K562 (cell line): Measurements from ENCODE around the gene KNSTRN. TPM values are rescaled to one million over a fixed set of nuclear protein-coding genes. Genes with fewer than 3 reads are reported as not detected.
A peak's percentile ranks its signal among the peaks of the same experiment; 100 is the strongest.

Source experiments
- ATAC-seq: fragments of 200-7000 bp; cut with Tn5 transposase; 3 replicates; pipeline ENCODE4 v1.9.1; 2020; ENCODE audit warnings: moderate library complexity
- BruUV-seq: library from RNA; stranded (reverse); fragments of 400-500 nt; replicated peaks from 2 replicates; lab custom pipeline; 2021; lab: Mats Ljungman, UMichigan
- CTCF ChIA-PET: fragments of 300-600 bp; formaldehyde crosslinking; extraction: SDS; loops from one replicate; lab custom pipeline; 2021; ENCODE audit warnings: low intra/inter-chr PET ratio; lab: Yijun Ruan, JAX
- POLR2A ChIA-PET: fragments of 300-600, 350-650 bp; sonication (Branson Sonifier 250); formaldehyde crosslinking; extraction: SDS; loops from one replicate; lab custom pipeline; 2021; ENCODE audit warnings: antibody characterized with exemption, inconsistent platforms; lab: Yijun Ruan, JAX
- DNase-seq, 4 experiments: peaks; one replicate each; pipeline versions ENCODE4 v3.0.0 to v3.0.0-alpha.2; 2011 to 2018; ENCODE audit warnings: low spot score in 3 of 4, mixed read lengths in 3 of 4; ENCODE audit errors: extremely low read depth in 1 of 4
- FAIRE-seq: peaks from 2 replicates; lab custom pipeline; 2011; peaks lifted over from hg19 to GRCh38; lab: Jason Lieb, UNC
- H2AFZ ChIP-seq: 2 replicates; pipeline ENCODE4 v1.6.0; 2011; ENCODE audit warnings: low read depth, low read length, control low read depth, inconsistent platforms
- H3K27ac ChIP-seq: fragments of 200-600 bp; 3 replicates; pipeline ENCODE4 v1.8.0; 2011; ENCODE audit warnings: low read depth, mild to moderate bottlenecking, control low read depth, inconsistent platforms, low read length, moderate library complexity, mixed read lengths; ENCODE audit errors: extremely low read depth
- H3K27me3 ChIP-seq, 2 experiments: fragments of 300-600 bp in 1 of 2; 2 replicates in 1 of 2; 3 replicates in 1 of 2; pipeline versions ENCODE4 v1.6.0 to v1.8.0; 2011; ENCODE audit warnings: inconsistent platforms in 2 of 2, low read length in 2 of 2, mild to moderate bottlenecking in 1 of 2, mixed read lengths in 1 of 2, moderate library complexity in 1 of 2; ENCODE audit not compliant: control insufficient read depth in 2 of 2, insufficient read depth in 2 of 2
- H3K36me3 ChIP-seq: fragments of 300-600 bp; 3 replicates; pipeline ENCODE4 v1.8.0; 2011; ENCODE audit warnings: mild to moderate bottlenecking, low read length, inconsistent platforms; ENCODE audit not compliant: control insufficient read depth, insufficient read depth
- H3K4me1 ChIP-seq, 2 experiments: fragments of 200-600 bp in 1 of 2; replicated peaks in 1 of 2; 2 replicates in 1 of 2; 3 replicates in 1 of 2; pipeline versions ENCODE4 v1.5.1 to v1.8.0; 2011; ENCODE audit warnings: inconsistent platforms in 2 of 2, low read length in 2 of 2, mild to moderate bottlenecking in 1 of 2, mixed read lengths in 1 of 2, moderate library complexity in 1 of 2; ENCODE audit not compliant: control insufficient read depth in 2 of 2, insufficient read depth in 2 of 2
- H3K4me2 ChIP-seq: 2 replicates; pipeline ENCODE4 v1.6.1; 2011; ENCODE audit warnings: low read length, control low read depth, inconsistent platforms, mixed read lengths; ENCODE audit not compliant: insufficient read depth
- H3K4me3 ChIP-seq: fragments of 200-600 bp; sonication (generic), shearing (Covaris generic); 2 replicates; pipeline ENCODE4 v1.5.1; 2016; ENCODE audit warnings: control low read depth, inconsistent platforms
- H3K79me2 ChIP-seq: fragments of 200-600 bp; 3 replicates; pipeline ENCODE4 v1.8.0; 2011; ENCODE audit warnings: low read length, inconsistent platforms; ENCODE audit not compliant: control insufficient read depth, insufficient read depth
- H3K9ac ChIP-seq, 2 experiments: 2 replicates each; pipeline versions ENCODE4 v1.6.0 to v1.6.1; 2011; ENCODE audit warnings: low read depth in 2 of 2, low read length in 2 of 2, control low read depth in 1 of 2, inconsistent platforms in 1 of 2, mild to moderate bottlenecking in 1 of 2, mixed read lengths in 1 of 2; ENCODE audit not compliant: insufficient read depth in 1 of 2
- H3K9me1 ChIP-seq: one replicate; pipeline ENCODE4 v1.6.0; 2011; ENCODE audit warnings: inconsistent platforms, mild to moderate bottlenecking, low read length, moderate library complexity; ENCODE audit not compliant: control insufficient read depth, insufficient read depth
- H3K9me3 ChIP-seq: replicated peaks from 2 replicates; pipeline ENCODE4 v1.5.1; 2011; ENCODE audit warnings: low read depth, low read length, inconsistent platforms; ENCODE audit not compliant: control insufficient read depth, insufficient read depth
- H4K20me1 ChIP-seq: replicated peaks from 2 replicates; pipeline ENCODE4 v1.6.1; 2011; ENCODE audit warnings: low read length, inconsistent platforms, mixed read lengths; ENCODE audit not compliant: control insufficient read depth, insufficient read depth
- CTCF ChIP-seq, 3 experiments: IDR thresholded peaks in 2 of 3; conservative IDR thresholded peaks in 1 of 3; 2 replicates each; pipeline ENCODE4 v1.5.1; 2011 to 2012; ENCODE audit warnings: low read length in 3 of 3, mild to moderate bottlenecking in 3 of 3, control low read depth in 2 of 3, improper control_type of control experiment in 1 of 3, inconsistent platforms in 1 of 3, low read depth in 1 of 3, mixed read lengths in 1 of 3, moderate library complexity in 1 of 3; ENCODE audit not compliant: insufficient read depth in 2 of 3
- CXXC5 ChIP-seq: fragments of 250-450 bp; sonication (Bioruptor Pico); IDR thresholded peaks from 2 replicates; pipeline ENCODE4 v1.8.0; 2022; ENCODE audit warnings: inconsistent platforms, mild to moderate bottlenecking, moderate library complexity
- E2F1 ChIP-seq: sonication (generic); formaldehyde crosslinking; IDR thresholded peaks from 2 replicates; pipeline ENCODE4 v1.8.1; 2023; ENCODE audit warnings: mild to moderate bottlenecking, missing genetic modification reagents, moderate library complexity
- ELK3 ChIP-seq: fragments of 450-650 bp; formaldehyde crosslinking; IDR thresholded peaks from 2 replicates; pipeline ENCODE4 v1.4.0; 2020; ENCODE audit warnings: mild to moderate bottlenecking
- GTF2B ChIP-seq: IDR thresholded peaks from 2 replicates; pipeline ENCODE4 v1.6.1; 2011; ENCODE audit not compliant: insufficient read length; ENCODE audit errors: extremely low read depth
- JUND ChIP-seq, 2 experiments: IDR thresholded peaks; 2 replicates in 1 of 2; 3 replicates in 1 of 2; pipeline ENCODE4 v1.6.1; 2011; ENCODE audit warnings: borderline replicate concordance in 2 of 2, low read depth in 2 of 2, low read length in 2 of 2, improper control_type of control experiment in 1 of 2, missing biosample characterization in 1 of 2, missing genetic modification characterization in 1 of 2, missing genetic modification reagents in 1 of 2
- KAT8 ChIP-seq: fragments of 450-650 bp; IDR thresholded peaks from 2 replicates; pipeline ENCODE4 v1.6.1; 2016; ENCODE audit warnings: low read depth, mild to moderate bottlenecking
- KHSRP ChIP-seq: fragments of 450-650 bp; IDR thresholded peaks from 2 replicates; pipeline ENCODE4 v1.6.1; 2017
- KLF16 ChIP-seq: IDR thresholded peaks from 2 replicates; pipeline ENCODE4 v1.6.1; 2016; ENCODE audit warnings: antibody characterized with exemption
- MAFF ChIP-seq: IDR thresholded peaks from 2 replicates; pipeline ENCODE4 v1.6.1; 2012; ENCODE audit warnings: low read length, improper control_type of control experiment
- RAD21 ChIP-seq, 2 experiments: fragments of 250-450 bp in 1 of 2; fragments of 450-650 bp in 1 of 2; sonication (Bioruptor Pico) in 1 of 2; formaldehyde crosslinking in 1 of 2; IDR thresholded peaks in 1 of 2; conservative IDR thresholded peaks in 1 of 2; 2 replicates each; pipeline versions ENCODE4 v1.4.0 to v1.8.0; 2020 to 2022; ENCODE audit warnings: mild to moderate bottlenecking in 2 of 2, moderate library complexity in 1 of 2
- RCOR1 ChIP-seq, 2 experiments: IDR thresholded peaks; 2 replicates each; pipeline ENCODE4 v1.6.1; 2012; ENCODE audit warnings: low read depth in 2 of 2, low read length in 2 of 2, borderline replicate concordance in 1 of 2, improper control_type of control experiment in 1 of 2
- RFX7 ChIP-seq: fragments of 250-450 bp; sonication (Bioruptor Pico); IDR thresholded peaks from 2 replicates; pipeline ENCODE4 v1.5.1; 2021; ENCODE audit warnings: mild to moderate bottlenecking
- SMARCE1 ChIP-seq: fragments of 450-650 bp; IDR thresholded peaks from 2 replicates; pipeline ENCODE4 v1.7.1; 2016; ENCODE audit warnings: mild to moderate bottlenecking
- SNRNP70 ChIP-seq: fragments of 200-400 bp; formaldehyde crosslinking; optimal IDR thresholded peaks from 2 replicates; pipeline ENCODE3; 2017; ENCODE audit warnings: low read depth, low read length
- SRSF1 ChIP-seq: fragments of 200-400 bp; formaldehyde crosslinking; IDR thresholded peaks from 2 replicates; pipeline ENCODE4 v1.6.1; 2017; ENCODE audit warnings: mild to moderate bottlenecking, low read depth, low read length, moderate library complexity
- ZNF143 ChIP-seq: sonication (generic); formaldehyde crosslinking; IDR thresholded peaks from 2 replicates; pipeline ENCODE4 v1.9.0; 2022; ENCODE audit warnings: mild to moderate bottlenecking, missing genetic modification reagents
- ZNF830 ChIP-seq: fragments of 250-450 bp; sonication (Bioruptor Pico); IDR thresholded peaks from 2 replicates; pipeline ENCODE4 v1.5.0; 2021; ENCODE audit warnings: mild to moderate bottlenecking
- WGBS: fragments of 100-300 bp; shearing (Covaris generic); methylation state at CpG from one replicate; pipeline ENCODE4 v1.1.6; 2016; ENCODE audit warnings: low coverage, mixed read lengths; ENCODE audit not compliant: insufficient coverage; ENCODE audit errors: missing lambda C conversion rate; 5-methylcytosine and 5-hydroxymethylcytosine counted together
- in situ Hi-C: fragments of 300-500 bp; cut with MboI; formaldehyde crosslinking; loops from 4 replicates; pipeline ENCODE4 v1.15.0; 2018; ENCODE audit warnings: inconsistent platforms, mixed read lengths
- intact Hi-C: fragments of 100-400 bp; cut with micrococcal nuclease; formaldehyde crosslinking; loops from 2 replicates; pipeline ENCODE4 v1.14.2; 2022
- polyA plus RNA-seq, 8 experiments: library from polyadenylated mRNA; depleted of rRNA in 4 of 8; stranded (reverse) in 5 of 8; unstranded in 3 of 8; fragments of >200 nt; fragmentation: Nextera tagmentation in 2 of 8; fragmentation: Illumina TruSeq in 1 of 8; extraction: Ambion mirVana in 2 of 8; extraction: Trizol in 1 of 8; gene quantifications; 2 replicates each; pipeline versions ENCODE4 v1.2.1 to v1.2.3, GENCODE V29; 2011 to 2014; ENCODE audit warnings: inconsistent platforms in 1 of 8, missing spikeins in 1 of 8
- total RNA-seq, 7 experiments: library from RNA; depleted of rRNA in 6 of 7; stranded (reverse); fragments of >200 nt in 6 of 7; fragmentation: Illumina TruSeq in 2 of 7; extraction: Trizol in 2 of 7; gene quantifications; 2 replicates each; pipeline versions ENCODE4 v1.2.1 to v1.2.3, GENCODE V29; 2011 to 2021; ENCODE audit warnings: low replicate concordance in 1 of 7

KNSTRN gene
- total and polyA plus RNA-seq, 9 of the 15 experiments (the other 6 are each of a cell fraction or from before 2014, with no cell fraction given) = 48.7 to 88.2 (median 66.3) TPM

- intact Hi-C loops = loop anchor here (5.0 kb wide), 1 partner anchor 119 kb away; no protein-coding TSS in a partner anchor
- H3K36me3 ChIP-seq = no peaks in the 10 kb centered on the region
- H3K4me1 ChIP-seq = peaks cover 29 to 67% of the 10 kb centered on the region in 2 experiments
- no peaks in the 10 kb centered on the region for H3K9me3 ChIP-seq
- WGBS = 10% methylated on average over 5 of the region's 5 CpGs
- CTCF ChIA-PET = interaction anchor here (1.7 to 1.9 kb wide), 3 partner anchors 14 to 58 kb away, joined by 5 to 10 read pairs (median 8); partner anchors contain the start of genes ANKRD63 and INAFM2
- no peak overlapping the region for H3K27ac ChIP-seq
- BruUV-seq = no TSS peak
- H2AFZ ChIP-seq = peak overlapping the region; percentile 20; the same call in 1 of the 2 replicates
- peak; percentile 89 for FAIRE-seq
- POLR2A ChIA-PET = interaction anchor here (0.5 to 2.2 kb wide), 7 partner anchors 10 to 86 kb away, joined by 3 to 12 read pairs (median 4); partner anchors contain the start of gene INAFM2
- DNase-seq = peak; percentile 38 to 74 (median 56)
- no peaks in the 10 kb centered on the region for H3K9me1 ChIP-seq
- peak overlapping the region in 1 of 2 experiments; percentile 40; a peak in 1 of 4 replicates for H3K9ac ChIP-seq
- in situ Hi-C loops = no loop called here
- H4K20me1 ChIP-seq = peaks cover 6% of the 10 kb centered on the region; the same call in 1 of the 2 replicates
- no peaks in the 10 kb centered on the region for H3K27me3 ChIP-seq
- H3K79me2 ChIP-seq = no peaks in the 10 kb centered on the region
- no peak overlapping the region for H3K4me2 ChIP-seq
- ATAC-seq = peak; percentile 61
- no peak overlapping the region for H3K4me3 ChIP-seq
- TF ChIP-seq RAD21 (CRISPR knock-in tag; conservative IDR thresholded peaks at IDR 0.05 in 1 of 2, IDR thresholded peaks at IDR 0.05 in 1 of 2) = peak; percentile 51 to 76
- TF ChIP-seq SNRNP70 = no peak
- no peak for TF ChIP-seq SMARCE1
- TF ChIP-seq RFX7 (CRISPR knock-in tag) = no peak
- TF ChIP-seq GTF2B = no peak
- TF ChIP-seq RCOR1 (IDR thresholded peaks at IDR 0.05; ENCODE audit: borderline replicate concordance in 1 of 2, low read depth in 2 of 2, low read length in 2 of 2) = no peak
- TF ChIP-seq MAFF = no peak
- peak; percentile 68 to 76 (median 75) for TF ChIP-seq CTCF (IDR thresholded peaks at IDR 0.05 in 2 of 3, conservative IDR thresholded peaks at IDR 0.05 in 1 of 3; ENCODE audit: insufficient read depth in 2 of 3, low read depth in 1 of 3, low read length in 3 of 3)
- no peak for TF ChIP-seq E2F1 (CRISPR knock-in tag)
- no peak for TF ChIP-seq JUND (IDR thresholded peaks at IDR 0.05; ENCODE audit: borderline replicate concordance, low read depth, low read length)
- TF ChIP-seq JUND (tag; IDR thresholded peaks at IDR 0.05; ENCODE audit: borderline replicate concordance, low read depth, low read length) = no peak
- TF ChIP-seq KHSRP = no peak
- no peak for TF ChIP-seq ZNF830
- no peak for TF ChIP-seq SRSF1
- no peak for TF ChIP-seq KAT8
- TF ChIP-seq ELK3 (CRISPR knock-in tag) = no peak
- TF ChIP-seq KLF16 = no peak
- TF ChIP-seq CXXC5 (CRISPR knock-in tag) = no peak
- TF ChIP-seq ZNF143 (CRISPR knock-in tag) = no peak
These were observed 45.8 kb upstream of the KNSTRN start for GRCh38 chr15:40336744-40337122.
